H9 (cell line): Measurements from ENCODE around the gene CDH9. TPM values are rescaled to one million over a fixed set of nuclear protein-coding genes. Genes with fewer than 3 reads are reported as not detected.
A peak's percentile ranks its signal among the peaks of the same experiment; 100 is the strongest.

ENCODE experiments used
- DNase-seq: peaks from one replicate; pipeline ENCODE4 v3.0.0-alpha.2; 2017
- H2AFZ ChIP-seq: one replicate; pipeline ENCODE4 v1.6.1; 2013; ENCODE audit warnings: mild to moderate bottlenecking, low read length, control low read depth, moderate library complexity
- H2AK5ac ChIP-seq: 2 replicates; pipeline ENCODE4 v1.6.1; 2013; ENCODE audit warnings: low read length, control low read depth, mixed read lengths; ENCODE audit not compliant: insufficient read length
- H2BK120ac ChIP-seq: one replicate; pipeline ENCODE4 v1.6.1; 2013; ENCODE audit warnings: low read depth, mild to moderate bottlenecking, low read length, control low read depth, inconsistent platforms; ENCODE audit not compliant: poor library complexity, severe bottlenecking
- H2BK12ac ChIP-seq: 2 replicates; pipeline ENCODE4 v1.6.1; 2013; ENCODE audit warnings: low read length, control low read depth, mixed read lengths, low read depth; ENCODE audit not compliant: insufficient read length
- H2BK15ac ChIP-seq: 2 replicates; pipeline ENCODE4 v1.6.1; 2013; ENCODE audit warnings: low read depth, low read length, control low read depth
- H2BK20ac ChIP-seq: one replicate; pipeline ENCODE4 v1.6.1; 2013; ENCODE audit warnings: low read depth, mild to moderate bottlenecking, low read length, control low read depth, inconsistent platforms; ENCODE audit not compliant: poor library complexity, severe bottlenecking
- H2BK5ac ChIP-seq: 2 replicates; pipeline ENCODE4 v1.6.1; 2013; ENCODE audit warnings: low read length, control low read depth, mixed read lengths; ENCODE audit not compliant: insufficient read length
- H3K14ac ChIP-seq: 2 replicates; pipeline ENCODE4 v1.6.1; 2013; ENCODE audit warnings: low read length, control low read depth; ENCODE audit not compliant: insufficient read depth
- H3K18ac ChIP-seq: 2 replicates; pipeline ENCODE4 v1.6.1; 2013; ENCODE audit warnings: low read depth, mild to moderate bottlenecking, mixed read lengths, low read length, control low read depth; ENCODE audit not compliant: insufficient read length
- H3K23ac ChIP-seq: 2 replicates; pipeline ENCODE4 v1.6.1; 2013; ENCODE audit warnings: low read length, control low read depth, mixed read lengths, low read depth; ENCODE audit not compliant: insufficient read length
- H3K23me2 ChIP-seq: 2 replicates; pipeline ENCODE4 v1.6.1; 2013; ENCODE audit warnings: low read depth, mild to moderate bottlenecking, mixed read lengths, low read length, control low read depth; ENCODE audit not compliant: insufficient read length, poor library complexity, severe bottlenecking
- H3K27ac ChIP-seq: 2 replicates; pipeline ENCODE4 v1.5.1; 2013; ENCODE audit warnings: low read length, control low read depth, mixed read lengths, low read depth; ENCODE audit not compliant: insufficient read length
- H3K27me3 ChIP-seq: 2 replicates; pipeline ENCODE4 v1.6.1; 2013; ENCODE audit warnings: low read length, control low read depth, inconsistent platforms; ENCODE audit not compliant: insufficient read depth
- H3K4ac ChIP-seq: 2 replicates; pipeline ENCODE4 v1.6.1; 2013; ENCODE audit warnings: low read depth, mild to moderate bottlenecking, control low read depth, inconsistent platforms, low read length, moderate library complexity
- H3K4me1 ChIP-seq: 2 replicates; pipeline ENCODE4 v1.6.1; 2013; ENCODE audit warnings: low read length, control low read depth, inconsistent platforms; ENCODE audit not compliant: insufficient read depth
- H3K4me2 ChIP-seq: 2 replicates; pipeline ENCODE4 v1.6.1; 2013; ENCODE audit warnings: low read length, control low read depth, mixed read lengths; ENCODE audit not compliant: insufficient read length, insufficient read depth
- H3K56ac ChIP-seq: 2 replicates; pipeline ENCODE4 v1.6.1; 2013; ENCODE audit warnings: low read depth, mild to moderate bottlenecking, mixed read lengths, low read length, control low read depth; ENCODE audit not compliant: insufficient read length
- H3K79me1 ChIP-seq: 2 replicates; pipeline ENCODE4 v1.6.1; 2013; ENCODE audit warnings: low read depth, mild to moderate bottlenecking, moderate library complexity, low read length, control low read depth, inconsistent platforms; ENCODE audit not compliant: insufficient read depth, poor library complexity, severe bottlenecking
- H3K79me2 ChIP-seq: 2 replicates; pipeline ENCODE4 v1.6.1; 2013; ENCODE audit warnings: low read length, control low read depth, inconsistent platforms; ENCODE audit not compliant: insufficient read depth
- H3K9ac ChIP-seq: 2 replicates; pipeline ENCODE4 v1.6.1; 2013; ENCODE audit warnings: low read length, control low read depth, mixed read lengths; ENCODE audit not compliant: insufficient read length; ENCODE audit errors: extremely low read depth
- H3K9me3 ChIP-seq: one replicate; pipeline ENCODE4 v1.6.1; 2013; ENCODE audit warnings: low read depth, low read length, inconsistent platforms; ENCODE audit not compliant: control insufficient read depth
- H3T11ph ChIP-seq: one replicate; pipeline ENCODE4 v1.6.1; 2013; ENCODE audit warnings: mild to moderate bottlenecking, low read length, control low read depth, inconsistent platforms
- H4K20me1 ChIP-seq: one replicate; pipeline ENCODE4 v1.6.1; 2013; ENCODE audit not compliant: control insufficient read depth, insufficient read length, insufficient read depth
- H4K5ac ChIP-seq: 2 replicates; pipeline ENCODE4 v1.6.1; 2013; ENCODE audit warnings: low read depth, mild to moderate bottlenecking, mixed read lengths, low read length, control low read depth; ENCODE audit not compliant: insufficient read length
- H4K8ac ChIP-seq: replicated peaks from 2 replicates; pipeline ENCODE4 v1.6.1; 2013; ENCODE audit warnings: low read length, control low read depth, mixed read lengths, low read depth; ENCODE audit not compliant: insufficient read length
- H4K91ac ChIP-seq: 2 replicates; pipeline ENCODE4 v1.6.1; 2013; ENCODE audit warnings: low read depth, mild to moderate bottlenecking, moderate library complexity, mixed read lengths, low read length, control low read depth; ENCODE audit not compliant: insufficient read length
- H3K27ac Mint-ChIP-seq, 3 experiments: 2 replicates in 2 of 3; 3 replicates in 1 of 3; pipeline ENCODE4 v1.8.0; 2020 to 2021; ENCODE audit warnings: mixed read lengths in 3 of 3, mild to moderate bottlenecking in 1 of 3, moderate library complexity in 1 of 3
- H3K27me3 Mint-ChIP-seq: 2 replicates; pipeline ENCODE4 v1.8.0; 2021; ENCODE audit warnings: low read depth, mild to moderate bottlenecking, moderate library complexity, mixed read lengths
- H3K36me3 Mint-ChIP-seq, 3 experiments: 2 replicates in 2 of 3; 3 replicates in 1 of 3; pipeline ENCODE4 v1.8.0; 2020 to 2021; ENCODE audit warnings: low read depth in 3 of 3, mixed read lengths in 3 of 3; ENCODE audit not compliant: insufficient read depth in 1 of 3
- H3K4me1 Mint-ChIP-seq, 2 experiments: 2 replicates each; pipeline ENCODE4 v1.8.0; 2020; ENCODE audit warnings: mixed read lengths in 2 of 2
- H3K4me3 Mint-ChIP-seq, 2 experiments: 2 replicates in 1 of 2; 3 replicates in 1 of 2; pipeline ENCODE4 v1.8.0; 2020 to 2021; ENCODE audit warnings: mild to moderate bottlenecking in 2 of 2, mixed read lengths in 2 of 2, moderate library complexity in 1 of 2
- H3K9me3 Mint-ChIP-seq, 2 experiments: 2 replicates in 1 of 2; 3 replicates in 1 of 2; pipeline ENCODE4 v1.8.0; 2020; ENCODE audit warnings: mild to moderate bottlenecking in 2 of 2, mixed read lengths in 2 of 2, moderate library complexity in 1 of 2
- WGBS: extraction: QIAGEN DNeasy Blood & Tissue Kit; methylation state at CpG from one replicate; pipeline ENCODE4 v1.1.7; 2013; ENCODE audit warnings: missing lambda C conversion rate, low lambda C conversion rate, mixed read lengths; ENCODE audit not compliant: insufficient read length; ENCODE audit errors: extremely low coverage; 5-methylcytosine and 5-hydroxymethylcytosine counted together
- total RNA-seq: library from RNA; stranded (reverse); gene quantifications from 2 replicates; pipeline ENCODE4 v1.2.1, GENCODE V29; 2021
- TF ChIP-seq, protein P1 (sequence below): fragments of 200-600 bp; sonication (generic); conservative IDR thresholded peaks from 3 replicates; pipeline ENCODE4 v1.8.0; 2021; ENCODE audit warnings: antibody characterized with exemption, mild to moderate bottlenecking

Gene CDH9
- total RNA-seq, 1 experiment from 2014 or later: 0.61 TPM

DNA sequence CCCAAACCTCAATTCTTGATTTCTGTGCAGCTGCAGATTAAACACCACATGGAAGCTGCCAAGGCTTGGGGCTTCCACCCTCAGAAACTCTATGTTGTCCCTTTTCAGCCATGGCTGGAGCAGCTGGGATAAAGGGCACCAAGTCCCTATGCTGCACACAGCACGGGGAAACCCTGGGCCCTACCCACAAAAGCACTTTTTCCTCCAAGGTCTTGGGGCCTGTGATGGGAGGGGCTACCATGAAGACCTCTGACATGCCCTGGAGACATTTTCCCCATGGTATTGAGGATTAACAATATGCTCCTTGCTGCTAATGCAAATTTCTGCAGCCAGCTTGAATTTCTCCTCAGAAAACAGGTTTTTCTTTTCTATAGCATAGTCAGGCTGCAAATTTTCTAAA, 41.8 kb upstream of the CDH9 start:
- no peak overlapping the region for H2BK120ac ChIP-seq
- no peak overlapping the region for H2AK5ac ChIP-seq
- Mint-ChIP-seq H3K4me3 (no peak overlapping the region), H3K36me3 (peaks cover 27 to 62% (median 29%) of the 10 kb centered on the region in 3 experiments), H3K9me3 (peaks cover 32 to 42% of the 10 kb centered on the region in 2 experiments), H3K27ac (no peak overlapping the region), H3K4me1 (peaks cover 25 to 42% of the 10 kb centered on the region in 2 experiments), H3K27me3 (no peaks in the 10 kb centered on the region)
- H2BK20ac ChIP-seq: no peak overlapping the region
- H3K9ac ChIP-seq: no peak overlapping the region
- no peak overlapping the region for H4K5ac ChIP-seq
- DNase-seq: peak; percentile 33
- TF ChIP-seq, protein P1, sequence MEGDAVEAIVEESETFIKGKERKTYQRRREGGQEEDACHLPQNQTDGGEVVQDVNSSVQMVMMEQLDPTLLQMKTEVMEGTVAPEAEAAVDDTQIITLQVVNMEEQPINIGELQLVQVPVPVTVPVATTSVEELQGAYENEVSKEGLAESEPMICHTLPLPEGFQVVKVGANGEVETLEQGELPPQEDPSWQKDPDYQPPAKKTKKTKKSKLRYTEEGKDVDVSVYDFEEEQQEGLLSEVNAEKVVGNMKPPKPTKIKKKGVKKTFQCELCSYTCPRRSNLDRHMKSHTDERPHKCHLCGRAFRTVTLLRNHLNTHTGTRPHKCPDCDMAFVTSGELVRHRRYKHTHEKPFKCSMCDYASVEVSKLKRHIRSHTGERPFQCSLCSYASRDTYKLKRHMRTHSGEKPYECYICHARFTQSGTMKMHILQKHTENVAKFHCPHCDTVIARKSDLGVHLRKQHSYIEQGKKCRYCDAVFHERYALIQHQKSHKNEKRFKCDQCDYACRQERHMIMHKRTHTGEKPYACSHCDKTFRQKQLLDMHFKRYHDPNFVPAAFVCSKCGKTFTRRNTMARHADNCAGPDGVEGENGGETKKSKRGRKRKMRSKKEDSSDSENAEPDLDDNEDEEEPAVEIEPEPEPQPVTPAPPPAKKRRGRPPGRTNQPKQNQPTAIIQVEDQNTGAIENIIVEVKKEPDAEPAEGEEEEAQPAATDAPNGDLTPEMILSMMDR: no peak
- H3K56ac ChIP-seq: no peak overlapping the region
- H4K91ac ChIP-seq: no peak overlapping the region
- H3K18ac ChIP-seq: no peak overlapping the region
- H3K14ac ChIP-seq: no peak overlapping the region
- no peak overlapping the region for H3K27ac ChIP-seq
- H3K9me3 ChIP-seq: no peaks in the 10 kb centered on the region
- no peaks in the 10 kb centered on the region for H3K79me1 ChIP-seq
- no peaks in the 10 kb centered on the region for H3K27me3 ChIP-seq
- H3K23ac ChIP-seq: no peak overlapping the region
- no peaks in the 10 kb centered on the region for H3K79me2 ChIP-seq
- no peaks in the 10 kb centered on the region for H3K23me2 ChIP-seq
- H4K20me1 ChIP-seq: no peaks in the 10 kb centered on the region
- H4K8ac ChIP-seq: no peak overlapping the region
- H3K4ac ChIP-seq: no peak overlapping the region
- no peak overlapping the region for H2BK15ac ChIP-seq
- no peak overlapping the region for H2BK5ac ChIP-seq
- no peak overlapping the region for H2BK12ac ChIP-seq
- no peak overlapping the region for H3K4me2 ChIP-seq
- no CpG with 5 or more reads among the region's 1 CpG for WGBS
- H3K4me1 ChIP-seq: no peaks in the 10 kb centered on the region; the same call in 1 of the 2 replicates
- no peak overlapping the region for H3T11ph ChIP-seq
- no peak overlapping the region for H2AFZ ChIP-seq
